OCI-LY7 (cell line): ENCODE measurements around the gene CELF2. TPM values are rescaled to one million over a fixed set of nuclear protein-coding genes. Genes with fewer than 3 reads are reported as not detected.

Source experiments
- BruUV-seq: library from RNA; stranded (reverse); fragments of 400-500 nt; replicated peaks from 2 replicates; lab custom pipeline; 2021; lab: Mats Ljungman, UMichigan
- CTCF ChIA-PET: fragments of 300-600 bp; sonication (Branson Sonifier 250); formaldehyde crosslinking; loops from one replicate; lab custom pipeline; 2022; ENCODE audit warnings: antibody characterized with exemption; ENCODE audit not compliant: unreplicated experiment; lab: Charles Lee
- POLR2A ChIA-PET: fragments of 300-600 bp; sonication (Branson Sonifier 250); formaldehyde crosslinking; loops from one replicate; lab custom pipeline; 2022; ENCODE audit warnings: antibody characterized with exemption; lab: Charles Lee
- DNase-seq: peaks from one replicate; pipeline ENCODE4 v3.0.0-alpha.2; 2015; ENCODE audit warnings: low spot score
- H2AFZ ChIP-seq: fragments of 200-600 bp; sonication (generic), shearing (Covaris generic); 2 replicates; pipeline ENCODE4 v1.6.1; 2014; ENCODE audit warnings: mild to moderate bottlenecking, antibody characterized with exemption, low read length, moderate library complexity
- H3K27ac ChIP-seq: fragments of 200-600 bp; sonication (generic); 2 replicates; pipeline ENCODE4 v1.5.1; 2014; ENCODE audit warnings: mixed run types, low read depth, mild to moderate bottlenecking, moderate library complexity, low read length, inconsistent platforms; ENCODE audit not compliant: poor library complexity, severe bottlenecking
- H3K36me3 ChIP-seq: fragments of 200-600 bp; sonication (generic); 2 replicates; pipeline ENCODE4 v1.6.1; 2014; ENCODE audit warnings: mild to moderate bottlenecking, antibody characterized with exemption, low read length, moderate library complexity, mixed read lengths; ENCODE audit not compliant: insufficient read depth
- H3K4me1 ChIP-seq: fragments of 200-600 bp; sonication (generic); 2 replicates; pipeline ENCODE4 v1.5.1; 2014; ENCODE audit warnings: mild to moderate bottlenecking, low read length; ENCODE audit not compliant: insufficient read depth, poor library complexity, severe bottlenecking
- H3K4me2 ChIP-seq: fragments of 200-600 bp; sonication (generic); 2 replicates; pipeline ENCODE4 v1.6.1; 2014; ENCODE audit warnings: mild to moderate bottlenecking, low read length
- H3K4me3 ChIP-seq: fragments of 200-600 bp; sonication (generic); 2 replicates; pipeline ENCODE4 v1.5.1; 2014; ENCODE audit warnings: mild to moderate bottlenecking, low read depth, low read length; ENCODE audit not compliant: poor library complexity, severe bottlenecking
- H3K79me2 ChIP-seq: fragments of 200-600 bp; sonication (generic); 2 replicates; pipeline ENCODE4 v1.6.1; 2016; ENCODE audit warnings: low read depth, mild to moderate bottlenecking, low read length, moderate library complexity, mixed read lengths; ENCODE audit not compliant: insufficient read depth
- H3K9me2 ChIP-seq: fragments of 200-600 bp; sonication (generic); 2 replicates; pipeline ENCODE4 v1.6.1; 2016; ENCODE audit warnings: mild to moderate bottlenecking, low read length, mixed read lengths; ENCODE audit not compliant: insufficient read depth
- H3K9me3 ChIP-seq: fragments of 200-600 bp; sonication (generic); 2 replicates; pipeline ENCODE4 v1.6.1; 2014; ENCODE audit warnings: mild to moderate bottlenecking, mixed run types, low read length, mixed read lengths
- H4K20me1 ChIP-seq: fragments of 200-600 bp; sonication (generic); 2 replicates; pipeline ENCODE4 v1.6.1; 2014; ENCODE audit warnings: mild to moderate bottlenecking, antibody characterized with exemption, low read length, moderate library complexity, mixed read lengths; ENCODE audit not compliant: insufficient read depth
- EZH2phosphoT487 ChIP-seq: fragments of 200-600 bp; sonication (generic); IDR thresholded peaks from 2 replicates; pipeline ENCODE4 v1.6.1; 2018; ENCODE audit warnings: low read depth, borderline replicate concordance, mild to moderate bottlenecking, mixed run types, antibody characterized with exemption, low read length, moderate library complexity, mixed read lengths
- intact Hi-C: fragments of 100-400 bp; cut with micrococcal nuclease; formaldehyde crosslinking; loops from one replicate; pipeline ENCODE4 v1.10.0; 2022; ENCODE audit not compliant: unreplicated experiment
- total RNA-seq, 2 experiments: library from RNA; depleted of rRNA in 1 of 2; stranded (reverse); fragments of >200 nt in 1 of 2; shearing (Covaris generic) in 1 of 2; gene quantifications; 2 replicates each; pipeline ENCODE4 v1.2.3, GENCODE V29; 2014 to 2022
- TF ChIP-seq, protein P1 (sequence below): fragments of 200-600 bp; sonication (generic); conservative IDR thresholded peaks from 2 replicates; pipeline ENCODE4 v1.5.1; 2014; ENCODE audit warnings: mild to moderate bottlenecking, antibody characterized with exemption, low read length, moderate library complexity, mixed read lengths

CELF2 gene
- total RNA-seq, 2 experiments from 2014 or later: 5.4 to 19.1 TPM

DNA sequence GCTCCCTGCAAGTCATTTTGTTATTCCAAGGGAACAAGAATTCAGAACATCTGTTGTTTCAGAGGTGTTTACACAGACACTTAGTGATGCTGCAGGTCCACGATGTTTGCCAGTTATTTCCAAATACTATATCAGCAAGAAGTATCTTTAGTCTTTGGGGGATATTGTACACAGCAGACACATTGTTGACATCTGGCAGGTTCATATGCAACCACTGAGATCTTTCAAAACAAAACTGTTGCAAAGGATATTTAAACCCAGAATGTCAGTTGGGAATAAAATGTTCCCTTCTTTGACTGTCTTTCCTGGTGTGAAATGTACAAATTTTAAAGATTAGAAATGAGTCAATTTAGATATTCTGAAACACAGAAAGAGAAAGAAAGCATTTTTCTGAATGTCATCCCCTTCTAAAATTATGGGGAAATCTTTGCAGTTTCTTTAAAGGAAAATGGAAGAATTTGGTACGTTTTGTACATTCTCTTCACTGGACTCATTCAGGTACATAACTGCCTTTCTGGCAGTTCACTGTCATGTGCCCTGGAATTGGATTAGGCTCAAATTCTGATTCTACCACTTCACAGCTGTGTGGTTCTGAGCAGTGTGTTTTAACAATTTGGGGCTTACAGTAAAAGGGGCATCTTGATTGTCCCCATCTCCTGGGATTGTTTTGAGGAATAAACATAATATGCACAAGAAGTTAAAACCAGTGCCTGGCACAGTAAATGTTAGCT lies 40.3 kb upstream of the CELF2 start:
- Histone ChIP-seq H3K9me3 (no peaks in the 10 kb centered on the region), H3K27ac (no peak overlapping the region), H4K20me1 (no peaks in the 10 kb centered on the region), H2AFZ (no peak overlapping the region), H3K9me2 (no peaks in the 10 kb centered on the region), H3K4me2 (no peak overlapping the region), H3K4me1 (no peaks in the 10 kb centered on the region), H3K36me3 (no peaks in the 10 kb centered on the region), H3K79me2 (no peaks in the 10 kb centered on the region), H3K4me3 (no peak overlapping the region)
- TF ChIP-seq, protein P1, sequence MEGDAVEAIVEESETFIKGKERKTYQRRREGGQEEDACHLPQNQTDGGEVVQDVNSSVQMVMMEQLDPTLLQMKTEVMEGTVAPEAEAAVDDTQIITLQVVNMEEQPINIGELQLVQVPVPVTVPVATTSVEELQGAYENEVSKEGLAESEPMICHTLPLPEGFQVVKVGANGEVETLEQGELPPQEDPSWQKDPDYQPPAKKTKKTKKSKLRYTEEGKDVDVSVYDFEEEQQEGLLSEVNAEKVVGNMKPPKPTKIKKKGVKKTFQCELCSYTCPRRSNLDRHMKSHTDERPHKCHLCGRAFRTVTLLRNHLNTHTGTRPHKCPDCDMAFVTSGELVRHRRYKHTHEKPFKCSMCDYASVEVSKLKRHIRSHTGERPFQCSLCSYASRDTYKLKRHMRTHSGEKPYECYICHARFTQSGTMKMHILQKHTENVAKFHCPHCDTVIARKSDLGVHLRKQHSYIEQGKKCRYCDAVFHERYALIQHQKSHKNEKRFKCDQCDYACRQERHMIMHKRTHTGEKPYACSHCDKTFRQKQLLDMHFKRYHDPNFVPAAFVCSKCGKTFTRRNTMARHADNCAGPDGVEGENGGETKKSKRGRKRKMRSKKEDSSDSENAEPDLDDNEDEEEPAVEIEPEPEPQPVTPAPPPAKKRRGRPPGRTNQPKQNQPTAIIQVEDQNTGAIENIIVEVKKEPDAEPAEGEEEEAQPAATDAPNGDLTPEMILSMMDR: no peak
- TF ChIP-seq EZH2phosphoT487: no peak
- intact Hi-C loops: no loop called here
- ChIA-PET POLR2A (interaction anchor here (0.6 kb wide), 1 partner anchor 88 kb away, joined by 3 read pairs; no protein-coding TSS in a partner anchor), CTCF (no interaction called here)
- DNase-seq: no peak
- BruUV-seq: no TSS peak

DNA sequence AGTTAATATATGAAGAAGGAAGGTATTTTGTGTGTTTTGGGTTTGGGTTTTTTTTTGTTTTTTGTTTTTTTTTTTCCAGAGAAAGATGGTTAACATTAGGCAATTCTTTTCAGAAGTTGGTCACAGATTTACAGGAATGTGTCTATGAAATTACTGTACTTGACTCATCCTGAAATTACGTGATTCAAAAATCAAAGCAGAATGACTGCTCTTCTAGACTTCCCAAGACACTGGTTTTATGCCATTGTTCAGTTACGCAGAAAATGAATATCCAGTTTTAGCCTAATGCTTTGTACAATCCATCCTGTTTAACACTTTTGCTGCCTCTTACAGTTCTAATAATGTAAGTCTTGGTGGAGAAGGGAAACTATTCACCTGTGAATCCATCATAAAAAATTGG lies 39.7 kb upstream of the CELF2 start:
- no peak for DNase-seq
- ChIA-PET CTCF (no interaction called here), POLR2A (interaction anchor here (0.6 kb wide), 1 partner anchor 88 kb away, joined by 3 read pairs; no protein-coding TSS in a partner anchor)
- H3K4me1 ChIP-seq: no peaks in the 10 kb centered on the region
- no peaks in the 10 kb centered on the region for H4K20me1 ChIP-seq
- no peak for TF ChIP-seq EZH2phosphoT487
- TF ChIP-seq, protein P1: no peak
- no peaks in the 10 kb centered on the region for H3K79me2 ChIP-seq
- no peaks in the 10 kb centered on the region for H3K36me3 ChIP-seq
- no peak overlapping the region for H3K4me2 ChIP-seq
- no peak overlapping the region for H3K4me3 ChIP-seq
- intact Hi-C loops: no loop called here
- no peak overlapping the region for H3K27ac ChIP-seq
- H3K9me3 ChIP-seq: no peaks in the 10 kb centered on the region
- no TSS peak for BruUV-seq
- no peak overlapping the region for H2AFZ ChIP-seq
- no peaks in the 10 kb centered on the region for H3K9me2 ChIP-seq

DNA sequence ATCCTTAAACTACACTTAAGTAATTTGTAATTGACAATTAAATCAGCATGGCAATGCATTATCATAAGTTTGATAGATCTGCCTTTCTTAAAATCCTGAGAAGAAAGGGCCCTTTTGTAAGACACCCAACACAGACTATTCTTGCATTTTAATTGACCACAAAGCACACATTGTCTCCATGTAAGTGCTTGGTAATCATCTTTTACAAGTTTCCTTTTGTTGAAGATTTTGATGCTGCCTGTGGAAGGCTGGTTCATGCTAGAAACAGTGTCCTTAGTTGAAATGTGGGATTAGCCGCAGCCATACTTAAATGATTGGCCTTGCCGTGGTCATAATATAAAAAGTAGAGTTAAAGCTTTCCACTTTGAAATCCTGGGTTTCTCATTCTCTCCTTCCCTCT lies 32.3 kb upstream of the CELF2 start:
- TF ChIP-seq, protein P1: no peak
- TF ChIP-seq EZH2phosphoT487: no peak
- no peaks in the 10 kb centered on the region for H4K20me1 ChIP-seq
- H3K79me2 ChIP-seq: no peaks in the 10 kb centered on the region
- no peaks in the 10 kb centered on the region for H3K4me1 ChIP-seq
- no peaks in the 10 kb centered on the region for H3K9me2 ChIP-seq
- POLR2A ChIA-PET: no interaction called here
- no peak overlapping the region for H3K27ac ChIP-seq
- no peaks in the 10 kb centered on the region for H3K9me3 ChIP-seq
- CTCF ChIA-PET: no interaction called here
- H3K4me3 ChIP-seq: no peak overlapping the region
- no peaks in the 10 kb centered on the region for H3K36me3 ChIP-seq
- no peak overlapping the region for H3K4me2 ChIP-seq
- intact Hi-C loops: no loop called here
- BruUV-seq: no TSS peak
- DNase-seq: no peak
- H2AFZ ChIP-seq: no peak overlapping the region
